Glutamatergic neuron (in vitro differentiated cells): ENCODE data around the gene TRMT10C. TPM values are rescaled to one million over a fixed set of nuclear protein-coding genes. Genes with fewer than 3 reads are reported as not detected.

Experiments
- DNase-seq: peaks from one replicate; pipeline ENCODE4 v3.0.0; 2022
- H3K27ac Mint-ChIP-seq: one replicate; pipeline ENCODE4 v1.8.0; 2020; ENCODE audit warnings: mild to moderate bottlenecking, mixed read lengths, inconsistent platforms; ENCODE audit not compliant: unreplicated experiment
- H3K27me3 Mint-ChIP-seq: one replicate; pipeline ENCODE4 v1.8.0; 2020; ENCODE audit warnings: mild to moderate bottlenecking, moderate library complexity, mixed read lengths, inconsistent platforms; ENCODE audit not compliant: unreplicated experiment
- H3K36me3 Mint-ChIP-seq: one replicate; pipeline ENCODE4 v1.8.0; 2020; ENCODE audit warnings: mild to moderate bottlenecking, mixed read lengths, inconsistent platforms; ENCODE audit not compliant: unreplicated experiment
- H3K4me1 Mint-ChIP-seq: one replicate; pipeline ENCODE4 v1.8.0; 2020; ENCODE audit warnings: mild to moderate bottlenecking, low read depth, mixed read lengths, inconsistent platforms; ENCODE audit not compliant: unreplicated experiment
- H3K4me3 Mint-ChIP-seq: one replicate; pipeline ENCODE4 v1.8.0; 2020; ENCODE audit warnings: mild to moderate bottlenecking, mixed read lengths, inconsistent platforms; ENCODE audit not compliant: unreplicated experiment
- H3K9me3 Mint-ChIP-seq: one replicate; pipeline ENCODE4 v1.8.0; 2020; ENCODE audit warnings: mild to moderate bottlenecking, moderate library complexity, mixed read lengths, inconsistent platforms; ENCODE audit not compliant: unreplicated experiment
- CTCF ChIP-seq: fragments of 200-600 bp; sonication (generic); IDR thresholded peaks from one replicate; pipeline ENCODE4 v1.5.0; 2021; ENCODE audit not compliant: partially characterized antibody, unreplicated experiment
- total RNA-seq: library from RNA; stranded (reverse); fragmentation: NEBNext Ultra II Directional; extraction: Animal tissue kit (Norgen Biotek cat#: 25700); gene quantifications from one replicate; pipeline ENCODE4 v1.2.1, GENCODE V29; 2021; ENCODE audit not compliant: unreplicated experiment

The TRMT10C gene
- total RNA-seq, 1 donor from 2014 or later, result 23.5 TPM

- Mint-ChIP-seq H3K27ac (peak overlapping the region; percentile 99), H3K4me1 (peaks cover 10% of the 10 kb centered on the region), H3K4me3 (peak overlapping the region; percentile 94), H3K36me3 (peaks cover 4% of the 10 kb centered on the region), H3K27me3 (no peaks in the 10 kb centered on the region), H3K9me3 (peaks cover 8% of the 10 kb centered on the region)
- TF ChIP-seq CTCF, result no peak
- no peak for DNase-seq
These were observed 12.9 kb downstream of the TRMT10C start for GRCh38 chr3:101574388-101575112.

- H3K4me3 Mint-ChIP-seq, result no peak overlapping the region
- no peak for TF ChIP-seq CTCF
- H3K9me3 Mint-ChIP-seq, result peaks cover 8% of the 10 kb centered on the region
- no peak for DNase-seq
- peaks cover 4% of the 10 kb centered on the region for H3K36me3 Mint-ChIP-seq
- H3K4me1 Mint-ChIP-seq, result peaks cover 10% of the 10 kb centered on the region
- no peak overlapping the region for H3K27ac Mint-ChIP-seq
- no peaks in the 10 kb centered on the region for H3K27me3 Mint-ChIP-seq
These were observed 15.6 kb downstream of the TRMT10C start for GRCh38 chr3:101577286-101577685.

- Mint-ChIP-seq H3K36me3 (no peaks in the 10 kb centered on the region), H3K4me1 (no peaks in the 10 kb centered on the region), H3K27me3 (no peaks in the 10 kb centered on the region), H3K9me3 (no peaks in the 10 kb centered on the region), H3K27ac (no peak overlapping the region), H3K4me3 (no peak overlapping the region)
- TF ChIP-seq CTCF, result no peak
- DNase-seq, result no peak
These were observed 26.9 kb downstream of the TRMT10C start for GRCh38 chr3:101588616-101589015.

GRCh38 chr3:101591071-101591470, 29.4 kb downstream of the TRMT10C start:
- Mint-ChIP-seq H3K4me3 (no peak overlapping the region), H3K4me1 (no peaks in the 10 kb centered on the region), H3K27me3 (no peaks in the 10 kb centered on the region), H3K27ac (no peak overlapping the region), H3K9me3 (no peaks in the 10 kb centered on the region), H3K36me3 (no peaks in the 10 kb centered on the region)
- no peak for DNase-seq
- TF ChIP-seq CTCF, result no peak

- DNase-seq, result no peak
- no peak for TF ChIP-seq CTCF
- no peak overlapping the region for H3K4me3 Mint-ChIP-seq
- H3K9me3 Mint-ChIP-seq, result peaks cover 4% of the 10 kb centered on the region
- H3K4me1 Mint-ChIP-seq, result peaks cover 3% of the 10 kb centered on the region
- H3K27ac Mint-ChIP-seq, result no peak overlapping the region
- peaks cover 1% of the 10 kb centered on the region for H3K27me3 Mint-ChIP-seq
- no peaks in the 10 kb centered on the region for H3K36me3 Mint-ChIP-seq
These were observed 41.1 kb downstream of the TRMT10C start for GRCh38 chr3:101602731-101603130.
